GM12878 (cell line): Measurements from ENCODE around the gene IRF4. TPM values are rescaled to one million over a fixed set of nuclear protein-coding genes. Genes with fewer than 3 reads are reported as not detected.

Experiments used
- ATAC-seq: fragments of 200-7000 bp; cut with Tn5 transposase; 3 replicates; pipeline ENCODE4 v1.9.1; 2020; ENCODE audit warnings: mild to moderate bottlenecking, moderate library complexity
- BruUV-seq: library from RNA; stranded (reverse); fragments of 400-500 nt; replicated peaks from 2 replicates; lab custom pipeline; 2021; lab: Mats Ljungman, UMichigan
- CTCF ChIA-PET: fragments of 300-600 bp; sonication (Branson Sonifier 250); formaldehyde crosslinking; extraction: SDS; loops from one replicate; lab custom pipeline; 2021; ENCODE audit warnings: inconsistent platforms; lab: Yijun Ruan, JAX
- POLR2A ChIA-PET: fragments of 350-600 bp; formaldehyde crosslinking; extraction: SDS; loops from one replicate; lab custom pipeline; 2021; ENCODE audit warnings: inconsistent platforms; lab: Charles Lee
- RAD21 ChIA-PET: fragments of 300-600 bp; sonication (Branson Sonifier 250); formaldehyde crosslinking; loops from one replicate; lab custom pipeline; 2023; ENCODE audit warnings: antibody characterized with exemption; ENCODE audit not compliant: unreplicated experiment; lab: Charles Lee
- SMC1A ChIA-PET: fragments of 300-600 bp; sonication (Branson Sonifier 250); formaldehyde crosslinking; loops from one replicate; lab custom pipeline; 2023; ENCODE audit not compliant: unreplicated experiment, uncharacterized antibody; lab: Charles Lee
- DNase-seq: peaks from one replicate; pipeline ENCODE4 v3.0.0-alpha.2; 2011; ENCODE audit warnings: low read depth, low spot score
- FAIRE-seq: peaks from 3 replicates; lab custom pipeline; 2011; peaks lifted over from hg19 to GRCh38; lab: Jason Lieb, UNC
- H2AFZ ChIP-seq: 2 replicates; pipeline ENCODE4 v1.6.0; 2011; ENCODE audit warnings: low read depth, low read length, control low read depth; ENCODE audit not compliant: control insufficient read depth
- H3K27ac ChIP-seq: 2 replicates; pipeline ENCODE4 v1.5.1; 2011; ENCODE audit warnings: control low read depth; ENCODE audit not compliant: control insufficient read depth, insufficient read depth
- H3K27me3 ChIP-seq, 2 experiments: replicated peaks in 1 of 2; 2 replicates each; pipeline versions ENCODE4 v1.6.0 to v1.6.1; 2011; ENCODE audit warnings: low read length in 1 of 2; ENCODE audit not compliant: control insufficient read depth in 2 of 2, insufficient read depth in 2 of 2
- H3K36me3 ChIP-seq, 2 experiments: 2 replicates each; pipeline ENCODE4 v1.5.1; 2011; ENCODE audit warnings: low read length in 1 of 2; ENCODE audit not compliant: control insufficient read depth in 2 of 2, insufficient read depth in 2 of 2
- H3K4me1 ChIP-seq: 2 replicates; pipeline ENCODE4 v1.6.1; 2011; ENCODE audit warnings: mild to moderate bottlenecking, low read length, moderate library complexity, mixed read lengths; ENCODE audit not compliant: control insufficient read depth, insufficient read depth
- H3K4me2 ChIP-seq: 2 replicates; pipeline ENCODE4 v1.6.0; 2011; ENCODE audit warnings: control low read depth; ENCODE audit not compliant: control insufficient read depth, insufficient read depth
- H3K4me3 ChIP-seq: fragments of 200-600 bp; sonication (generic); 2 replicates; pipeline ENCODE4 v1.5.1; 2016
- H3K79me2 ChIP-seq: 2 replicates; pipeline ENCODE4 v1.6.0; 2011; ENCODE audit warnings: low read length; ENCODE audit not compliant: control insufficient read depth, insufficient read depth
- H3K9ac ChIP-seq: 2 replicates; pipeline ENCODE4 v1.8.0; 2011; ENCODE audit warnings: low read length, control low read depth, mixed read lengths; ENCODE audit not compliant: control insufficient read depth, insufficient read depth
- H3K9me3 ChIP-seq: replicated peaks from 3 replicates; pipeline ENCODE4 v1.5.1; 2011; ENCODE audit warnings: mild to moderate bottlenecking, low read length; ENCODE audit not compliant: control insufficient read depth, insufficient read depth
- H4K20me1 ChIP-seq: 2 replicates; pipeline ENCODE4 v1.6.0; 2011; ENCODE audit not compliant: control insufficient read depth, insufficient read depth
- EED ChIP-seq: sonication (generic); IDR thresholded peaks from 2 replicates; pipeline ENCODE4 v1.6.1; 2016; ENCODE audit warnings: antibody characterized with exemption, low read depth
- EP300 ChIP-seq, 2 experiments: fragments of 150-350 bp in 1 of 2; IDR thresholded peaks; 2 replicates each; pipeline ENCODE4 v1.6.1; 2011 to 2012; ENCODE audit warnings: low read depth in 2 of 2, low read length in 2 of 2, borderline replicate concordance in 1 of 2, improper control_type of control experiment in 1 of 2, inconsistent platforms in 1 of 2; ENCODE audit not compliant: control insufficient read depth in 1 of 2
- GABPA ChIP-seq: IDR thresholded peaks from 2 replicates; pipeline ENCODE4 v1.6.1; 2014; ENCODE audit warnings: antibody characterized with exemption, low read depth, mild to moderate bottlenecking, inconsistent platforms
- KDM1A ChIP-seq: fragments of 200-600 bp; sonication (generic); IDR thresholded peaks from 2 replicates; pipeline ENCODE4 v1.6.1; 2016; ENCODE audit warnings: borderline replicate concordance
- MYC ChIP-seq: IDR thresholded peaks from 2 replicates; pipeline ENCODE4 v1.6.1; 2011; ENCODE audit warnings: mild to moderate bottlenecking, low read length, moderate library complexity, inconsistent platforms; ENCODE audit not compliant: insufficient read depth, insufficient replicate concordance, insufficient read length, severe bottlenecking
- PRDM15 ChIP-seq: fragments of 450-650 bp; formaldehyde crosslinking; IDR thresholded peaks from 2 replicates; pipeline ENCODE4 v1.4.0; 2020; ENCODE audit warnings: mild to moderate bottlenecking, moderate library complexity
- USF1 ChIP-seq: IDR thresholded peaks from 2 replicates; pipeline ENCODE4 v1.6.1; 2011; ENCODE audit warnings: borderline replicate concordance, low read depth, mild to moderate bottlenecking, moderate library complexity, mixed read lengths, low read length; ENCODE audit not compliant: insufficient read depth; ENCODE audit errors: extremely low read length
- WGBS: methylation state at CpG from one replicate; pipeline ENCODE4 v1.1.6; 2016; ENCODE audit warnings: low lambda C conversion rate; ENCODE audit not compliant: insufficient replicate concordance, insufficient coverage; ENCODE audit errors: missing lambda C conversion rate; 5-methylcytosine and 5-hydroxymethylcytosine counted together
- in situ Hi-C: fragments of 300-500 bp; cut with MboI; formaldehyde crosslinking; loops from 9 replicates; pipeline ENCODE4 v1.14.3; 2018; ENCODE audit warnings: mixed read lengths
- intact Hi-C: fragments of 100-400 bp; cut with micrococcal nuclease; formaldehyde crosslinking; loops from one replicate; pipeline ENCODE4 v1.14.2; 2022; ENCODE audit not compliant: unreplicated experiment
- polyA plus RNA-seq, 11 experiments: library from polyadenylated mRNA; depleted of rRNA in 4 of 11; unstranded in 6 of 11; stranded (reverse) in 5 of 11; fragments of >200 nt; fragmentation: Nextera tagmentation in 4 of 11; fragmentation: Illumina TruSeq in 1 of 11; extraction: Ambion mirVana in 4 of 11; extraction: Trizol in 1 of 11; gene quantifications; 1 replicate in 1 of 11; 2 replicates in 10 of 11; pipeline versions ENCODE4 v1.2.1 to v1.2.3, GENCODE V29; 2011 to 2016; ENCODE audit warnings: inconsistent platforms in 2 of 11, missing spikeins in 2 of 11, low read depth in 1 of 11
- total RNA-seq, 4 experiments: library from RNA; depleted of rRNA in 3 of 4; stranded (reverse); fragments of >200 nt in 3 of 4; fragmentation: Illumina TruSeq in 1 of 4; extraction: Trizol in 1 of 4; gene quantifications; 2 replicates each; pipeline versions ENCODE4 v1.2.1 to v1.2.3, GENCODE V29; 2013 to 2021
- TF ChIP-seq, protein P1 (sequence below): fragments of 450-650 bp; IDR thresholded peaks from 2 replicates; pipeline ENCODE4 v1.6.1; 2017; ENCODE audit warnings: low read depth, mild to moderate bottlenecking, moderate library complexity
- TF ChIP-seq, protein P2 (sequence below): fragments of 450-650 bp; IDR thresholded peaks from 2 replicates; pipeline ENCODE4 v1.6.1; 2017; ENCODE audit warnings: mild to moderate bottlenecking, moderate library complexity

The IRF4 gene
- total and polyA plus RNA-seq, 10 of the 15 experiments (the other 5 are each of a cell fraction or from before 2014, with no cell fraction given) = 50.0 to 495 (median 257) TPM

GRCh38 chr6:393391-394221, 2.1 kb downstream of the IRF4 start:
- intact Hi-C loops (no loop called here), in situ Hi-C loops (loop anchor here (10.0 kb wide), 1 partner anchor 179 kb away; no protein-coding TSS in a partner anchor)
- Histone ChIP-seq H3K4me1 (peaks cover 42% of the 10 kb centered on the region), H3K79me2 (peaks cover 92% of the 10 kb centered on the region), H3K4me2 (peak overlapping the region; percentile 77), H4K20me1 (peaks cover 21% of the 10 kb centered on the region), H3K36me3 (peaks cover 29 to 37% of the 10 kb centered on the region in 2 experiments), H2AFZ (no peak overlapping the region), H3K9me3 (no peaks in the 10 kb centered on the region), H3K27ac (peak overlapping the region; percentile 91), H3K4me3 (peak overlapping the region; percentile 95), H3K27me3 (no peaks in the 10 kb centered on the region), H3K9ac (peak overlapping the region; percentile 97)
- DNase-seq (no peak), ATAC-seq (peak; percentile 2), FAIRE-seq (no peak)
- SMC1A ChIA-PET = interaction anchor here (0.8 to 13.5 kb wide), 15 partner anchors 12 to 204 kb away, joined by 3 to 185 read pairs (median 6); partner anchors contain the start of gene DUSP22
- CTCF ChIA-PET = interaction anchor here (0.7 to 5.1 kb wide), 11 partner anchors 10 to 317 kb away, joined by 3 to 33 read pairs (median 4); no protein-coding TSS in a partner anchor
- RAD21 ChIA-PET = interaction anchor here (0.8 to 9.4 kb wide), 18 partner anchors 11 to 204 kb away, joined by 3 to 95 read pairs (median 5); no protein-coding TSS in a partner anchor
- BruUV-seq = no TSS peak
- WGBS = 1% methylated on average over 27 of the region's 68 CpGs
- POLR2A ChIA-PET = interaction anchor here (1.0 to 5.6 kb wide), 10 partner anchors 8 to 109 kb away, joined by 3 to 42 read pairs (median 5); no protein-coding TSS in a partner anchor
- TF ChIP-seq, protein P1, sequence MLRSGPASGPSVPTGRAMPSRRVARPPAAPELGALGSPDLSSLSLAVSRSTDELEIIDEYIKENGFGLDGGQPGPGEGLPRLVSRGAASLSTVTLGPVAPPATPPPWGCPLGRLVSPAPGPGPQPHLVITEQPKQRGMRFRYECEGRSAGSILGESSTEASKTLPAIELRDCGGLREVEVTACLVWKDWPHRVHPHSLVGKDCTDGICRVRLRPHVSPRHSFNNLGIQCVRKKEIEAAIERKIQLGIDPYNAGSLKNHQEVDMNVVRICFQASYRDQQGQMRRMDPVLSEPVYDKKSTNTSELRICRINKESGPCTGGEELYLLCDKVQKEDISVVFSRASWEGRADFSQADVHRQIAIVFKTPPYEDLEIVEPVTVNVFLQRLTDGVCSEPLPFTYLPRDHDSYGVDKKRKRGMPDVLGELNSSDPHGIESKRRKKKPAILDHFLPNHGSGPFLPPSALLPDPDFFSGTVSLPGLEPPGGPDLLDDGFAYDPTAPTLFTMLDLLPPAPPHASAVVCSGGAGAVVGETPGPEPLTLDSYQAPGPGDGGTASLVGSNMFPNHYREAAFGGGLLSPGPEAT = peak; percentile 66; the same call in 1 of the 2 replicates
- TF ChIP-seq EED = no peak
- TF ChIP-seq, protein P2, sequence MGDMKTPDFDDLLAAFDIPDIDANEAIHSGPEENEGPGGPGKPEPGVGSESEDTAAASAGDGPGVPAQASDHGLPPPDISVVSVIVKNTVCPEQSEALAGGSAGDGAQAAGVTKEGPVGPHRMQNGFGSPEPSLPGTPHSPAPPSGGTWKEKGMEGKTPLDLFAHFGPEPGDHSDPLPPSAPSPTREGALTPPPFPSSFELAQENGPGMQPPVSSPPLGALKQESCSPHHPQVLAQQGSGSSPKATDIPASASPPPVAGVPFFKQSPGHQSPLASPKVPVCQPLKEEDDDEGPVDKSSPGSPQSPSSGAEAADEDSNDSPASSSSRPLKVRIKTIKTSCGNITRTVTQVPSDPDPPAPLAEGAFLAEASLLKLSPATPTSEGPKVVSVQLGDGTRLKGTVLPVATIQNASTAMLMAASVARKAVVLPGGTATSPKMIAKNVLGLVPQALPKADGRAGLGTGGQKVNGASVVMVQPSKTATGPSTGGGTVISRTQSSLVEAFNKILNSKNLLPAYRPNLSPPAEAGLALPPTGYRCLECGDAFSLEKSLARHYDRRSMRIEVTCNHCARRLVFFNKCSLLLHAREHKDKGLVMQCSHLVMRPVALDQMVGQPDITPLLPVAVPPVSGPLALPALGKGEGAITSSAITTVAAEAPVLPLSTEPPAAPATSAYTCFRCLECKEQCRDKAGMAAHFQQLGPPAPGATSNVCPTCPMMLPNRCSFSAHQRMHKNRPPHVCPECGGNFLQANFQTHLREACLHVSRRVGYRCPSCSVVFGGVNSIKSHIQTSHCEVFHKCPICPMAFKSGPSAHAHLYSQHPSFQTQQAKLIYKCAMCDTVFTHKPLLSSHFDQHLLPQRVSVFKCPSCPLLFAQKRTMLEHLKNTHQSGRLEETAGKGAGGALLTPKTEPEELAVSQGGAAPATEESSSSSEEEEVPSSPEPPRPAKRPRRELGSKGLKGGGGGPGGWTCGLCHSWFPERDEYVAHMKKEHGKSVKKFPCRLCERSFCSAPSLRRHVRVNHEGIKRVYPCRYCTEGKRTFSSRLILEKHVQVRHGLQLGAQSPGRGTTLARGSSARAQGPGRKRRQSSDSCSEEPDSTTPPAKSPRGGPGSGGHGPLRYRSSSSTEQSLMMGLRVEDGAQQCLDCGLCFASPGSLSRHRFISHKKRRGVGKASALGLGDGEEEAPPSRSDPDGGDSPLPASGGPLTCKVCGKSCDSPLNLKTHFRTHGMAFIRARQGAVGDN = 0 out of 2 replicates have a peak, but pooled peaks have one; percentile 11
- no peak for TF ChIP-seq PRDM15 (CRISPR knock-in tag)
- no peak for TF ChIP-seq MYC
- no peak for TF ChIP-seq USF1
- TF ChIP-seq KDM1A = no peak
- TF ChIP-seq EP300 (IDR thresholded peaks at IDR 0.05; ENCODE audit: borderline replicate concordance in 1 of 2, control insufficient read depth in 1 of 2, low read depth in 2 of 2, low read length in 2 of 2) = no peak
- TF ChIP-seq GABPA = no peak
